Measurements from ENCODE around the gene SLX4IP. TPM values are rescaled to one million over a fixed set of nuclear protein-coding genes. Genes with fewer than 3 reads are reported as not detected.
A peak's percentile ranks its signal among the peaks of the same experiment; 100 is the strongest.

The SLX4IP gene
- total RNA-seq, 1 donor from 2014 or later = 7.7 TPM

GRCh38 chr20:10521068-10521831 is 86.1 kb downstream of the SLX4IP start:
- DNase-seq (ENCODE audit: low spot score) = peak; percentile 69

DNA sequence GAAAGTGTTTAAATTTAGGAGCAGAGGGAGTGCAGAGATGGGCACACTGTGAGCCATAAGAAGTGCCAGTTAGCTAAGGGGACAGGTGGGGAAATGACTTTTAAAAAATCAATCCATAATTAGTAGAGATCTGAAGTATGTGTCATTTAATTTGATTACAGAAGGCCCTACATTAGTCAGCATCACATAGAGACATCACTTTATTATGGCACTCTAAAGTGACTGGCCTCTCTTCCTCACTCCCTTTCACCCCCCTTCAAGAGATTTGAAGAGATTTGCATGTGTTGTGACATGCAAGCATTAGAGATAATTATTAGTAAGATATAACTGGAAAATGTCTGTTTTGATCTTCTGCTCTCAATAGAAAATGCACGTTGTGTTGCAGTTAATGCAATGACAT is 86.7 kb downstream of the SLX4IP start:
- no peak for DNase-seq (ENCODE audit: low spot score)

GRCh38 chr20:10522328-10522727 is 87.2 kb downstream of the SLX4IP start:
- DNase-seq (ENCODE audit: low spot score) = no peak

GRCh38 chr20:10523443-10523842 is 88.3 kb downstream of the SLX4IP start:
- DNase-seq (ENCODE audit: low spot score) = no peak

GRCh38 chr20:10524034-10524476 is 89.0 kb downstream of the SLX4IP start:
- peak; percentile 41 for DNase-seq (ENCODE audit: low spot score)

GRCh38 chr20:10524643-10525042 is 89.5 kb downstream of the SLX4IP start:
- DNase-seq (ENCODE audit: low spot score) = peak; percentile 20

DNA sequence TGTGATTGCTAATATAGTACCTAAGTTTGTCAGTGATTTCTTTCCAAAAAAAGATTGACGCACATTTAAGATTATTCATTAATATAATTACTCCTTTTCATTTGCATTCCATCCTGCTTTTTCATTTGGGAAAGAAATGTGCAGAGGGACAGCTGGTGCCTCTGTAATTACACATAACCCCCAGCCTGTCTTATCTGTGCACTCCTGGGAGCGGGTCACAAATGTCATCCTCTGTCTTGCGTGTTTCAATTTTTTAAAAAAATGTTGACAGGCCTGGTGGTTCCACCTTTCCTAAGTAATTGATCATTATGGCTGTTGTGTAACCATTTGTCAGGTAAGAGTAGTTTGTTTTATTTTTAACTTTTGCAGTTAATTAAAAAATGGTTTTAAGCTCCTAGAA is 92.7 kb downstream of the SLX4IP start:
- no peak for DNase-seq (ENCODE audit: low spot score)

- DNase-seq (ENCODE audit: low spot score) = no peak
These were observed 95.8 kb downstream of the SLX4IP start for GRCh38 chr20:10530883-10531282.

DNA sequence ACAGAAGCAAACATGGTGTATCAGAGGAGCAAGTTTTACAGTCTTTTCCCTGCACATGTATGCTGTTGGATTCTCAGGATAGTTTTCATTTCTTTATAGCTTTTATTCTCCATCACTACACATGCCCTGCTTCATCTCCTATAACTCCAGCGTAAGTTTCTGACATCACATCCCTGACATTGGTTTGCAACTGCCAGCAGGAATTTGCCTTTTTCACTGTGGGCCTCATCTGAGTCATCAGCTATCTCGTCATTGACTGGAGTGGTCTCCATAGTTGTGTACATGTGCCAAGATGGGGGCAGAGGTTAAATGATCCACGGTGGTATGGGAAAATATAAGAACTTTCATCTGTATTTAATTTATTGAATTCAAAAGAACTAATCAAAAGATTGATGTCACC is 96.7 kb downstream of the SLX4IP start:
- no peak for DNase-seq (ENCODE audit: low spot score)

GRCh38 chr20:10532361-10532760 is 97.3 kb downstream of the SLX4IP start:
- DNase-seq (ENCODE audit: low spot score) = no peak

DNA sequence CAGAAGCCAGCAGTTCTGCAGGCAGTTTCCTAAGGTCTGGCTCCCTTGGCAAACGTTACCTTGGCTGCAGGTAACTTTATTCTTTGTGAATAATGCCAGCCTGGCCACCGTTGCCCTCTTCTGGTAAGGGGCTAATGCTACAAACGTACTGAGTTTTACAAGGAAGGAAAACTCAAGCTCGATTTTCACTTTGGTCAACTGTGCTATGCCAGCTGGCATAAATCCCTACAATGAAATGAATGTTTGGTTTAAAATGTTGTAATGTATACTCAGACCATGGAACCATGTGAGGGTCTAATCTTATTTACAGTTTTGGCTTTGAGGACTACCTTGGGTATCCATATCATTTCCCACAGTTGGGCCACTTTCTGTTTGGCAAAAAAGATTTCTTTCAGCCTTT is 101.4 kb downstream of the SLX4IP start:
- DNase-seq (ENCODE audit: low spot score) = no peak

- DNase-seq (ENCODE audit: low spot score) = no peak
These were observed 102.9 kb downstream of the SLX4IP start for GRCh38 chr20:10537850-10538480.

GRCh38 chr20:10538768-10539167 is 103.7 kb downstream of the SLX4IP start:
- no peak for DNase-seq (ENCODE audit: low spot score)

DNA sequence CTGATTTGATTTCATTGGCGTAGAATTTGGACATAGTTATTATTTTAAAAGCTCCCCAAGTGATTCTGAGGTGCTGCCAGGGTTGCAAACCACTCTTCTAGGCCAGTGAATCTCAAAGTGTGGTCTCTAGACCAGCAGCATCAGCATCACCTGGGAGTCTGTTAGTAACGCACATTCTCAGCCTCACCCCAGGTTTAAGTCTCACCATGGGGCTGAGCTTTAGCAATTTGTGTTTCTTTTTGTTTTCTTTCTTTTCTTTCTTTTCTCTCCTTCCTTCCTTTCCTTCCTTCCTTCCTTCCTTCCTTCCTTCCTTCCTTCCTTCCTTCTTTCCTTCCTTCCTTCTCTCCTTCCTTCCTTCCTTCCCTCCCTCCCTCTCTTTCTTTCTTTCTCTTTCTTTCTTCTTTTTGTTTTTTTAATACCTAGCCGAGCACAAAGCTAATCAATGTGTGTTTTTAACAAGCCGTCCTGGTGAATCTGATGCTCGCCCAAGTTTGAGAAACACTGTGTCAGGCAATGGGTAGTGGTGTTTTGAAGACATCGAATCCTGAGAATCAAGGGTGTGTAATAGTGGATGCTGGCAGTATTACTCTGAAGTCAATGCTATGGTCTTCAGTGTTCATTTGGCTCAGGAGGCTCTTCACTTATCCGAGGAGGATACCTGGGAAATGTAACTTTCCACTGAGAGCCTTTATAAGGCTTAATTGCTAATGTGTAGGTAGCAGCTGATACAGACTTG is 104.9 kb downstream of the SLX4IP start:
- no peak for DNase-seq (ENCODE audit: low spot score)

GRCh38 chr20:10540636-10541493 is 105.8 kb downstream of the SLX4IP start:
- peak; percentile 74 for DNase-seq (ENCODE audit: low spot score)

GRCh38 chr20:10541668-10542411 is 106.7 kb downstream of the SLX4IP start:
- no peak for DNase-seq (ENCODE audit: low spot score)

DNA sequence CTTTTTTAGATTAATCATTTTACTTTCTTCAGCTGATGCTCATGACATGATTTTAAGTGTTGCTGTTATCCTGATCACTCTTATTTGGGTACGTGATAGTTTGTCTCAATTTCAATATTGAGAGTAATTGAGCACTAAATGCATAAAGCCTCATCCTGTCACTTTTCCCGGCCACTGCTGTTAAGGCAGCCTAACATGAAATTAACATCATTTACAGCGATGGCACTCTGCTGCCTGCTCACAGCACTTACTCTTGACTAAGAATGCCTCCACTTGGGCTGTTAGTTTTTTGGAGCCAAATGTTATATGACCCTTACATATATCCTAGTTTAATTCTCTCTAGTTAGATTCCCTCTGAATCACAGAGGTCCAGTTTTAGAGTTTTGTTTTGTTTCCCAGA is 107.3 kb downstream of the SLX4IP start:
- DNase-seq (ENCODE audit: low spot score) = no peak

DNA sequence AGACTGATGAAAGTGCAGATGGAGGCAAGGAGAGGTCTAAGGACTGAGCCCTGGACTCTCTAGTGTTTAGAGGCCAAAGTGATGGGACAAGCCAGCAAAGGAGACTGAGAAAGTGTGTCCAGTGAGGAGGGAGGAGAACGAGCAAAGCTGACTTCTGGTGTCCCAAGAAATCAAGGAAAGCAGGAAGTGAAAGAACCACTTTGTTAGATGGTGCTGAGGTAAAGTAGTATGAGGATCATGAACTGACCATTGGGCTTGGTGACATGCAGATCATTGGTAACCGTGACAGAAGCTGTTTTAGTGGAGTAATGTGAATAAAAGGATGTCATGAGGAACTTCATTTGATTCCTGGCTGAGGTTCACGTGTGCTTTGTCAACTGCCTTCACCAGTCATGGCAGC is 108.4 kb downstream of the SLX4IP start:
- no peak for DNase-seq (ENCODE audit: low spot score)

GRCh38 chr20:10547276-10548114 is 112.4 kb downstream of the SLX4IP start:
- DNase-seq (ENCODE audit: low spot score) = no peak

- DNase-seq (ENCODE audit: low spot score) = peak; percentile 38
These were observed 114.4 kb downstream of the SLX4IP start for GRCh38 chr20:10549511-10549910.
